Hepatocyte (in vitro differentiated cells): ENCODE data around the gene SEMA5B.

ENCODE experiments used
- CTCF ChIP-seq: fragments of 200-600 bp; sonication (generic); IDR thresholded peaks from 2 replicates; pipeline ENCODE4 v1.5.1; 2016; ENCODE audit warnings: antibody characterized with exemption, mild to moderate bottlenecking; ENCODE audit not compliant: poor library complexity
- EZH2 ChIP-seq: fragments of 200-600 bp; sonication (generic); IDR thresholded peaks from 2 replicates; pipeline ENCODE4 v1.6.1; 2016; ENCODE audit warnings: antibody characterized with exemption, mild to moderate bottlenecking, borderline replicate concordance
- EZH2phosphoT487 ChIP-seq: fragments of 200-600 bp; sonication (generic); IDR thresholded peaks from one replicate; pipeline ENCODE4 v1.6.1; 2018; ENCODE audit warnings: antibody characterized with exemption, mild to moderate bottlenecking, low read depth, moderate library complexity; ENCODE audit not compliant: unreplicated experiment, severe bottlenecking

- no peak for TF ChIP-seq CTCF
- TF ChIP-seq EZH2, result no peak
- no peak for TF ChIP-seq EZH2phosphoT487
Observed at GRCh38 chr3:122984007-122984406, 43.6 kb downstream of the SEMA5B start.
